Measurements from ENCODE around the gene POU4F3.

DNA sequence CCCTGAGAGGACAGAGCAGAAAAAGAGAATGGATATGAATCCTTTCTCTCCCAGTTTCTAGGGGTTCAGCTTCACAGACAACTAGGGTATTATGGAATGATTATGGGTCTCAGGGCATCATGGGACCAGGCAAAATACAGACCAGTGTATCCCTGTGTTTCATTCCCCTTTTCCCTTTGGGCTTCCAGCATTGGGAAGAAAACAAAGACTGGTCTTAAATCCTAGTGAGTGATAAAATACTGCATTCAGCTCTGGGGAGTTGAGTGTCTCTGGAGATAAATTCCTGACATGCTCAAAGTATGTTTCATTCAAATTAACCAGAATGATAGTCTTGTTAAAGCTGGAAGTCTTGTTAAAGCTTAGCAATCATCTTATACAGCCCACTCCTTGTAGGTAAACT is 2.4 kb upstream of the POU4F3 start:
- TF ChIP-seq, protein P1, sequence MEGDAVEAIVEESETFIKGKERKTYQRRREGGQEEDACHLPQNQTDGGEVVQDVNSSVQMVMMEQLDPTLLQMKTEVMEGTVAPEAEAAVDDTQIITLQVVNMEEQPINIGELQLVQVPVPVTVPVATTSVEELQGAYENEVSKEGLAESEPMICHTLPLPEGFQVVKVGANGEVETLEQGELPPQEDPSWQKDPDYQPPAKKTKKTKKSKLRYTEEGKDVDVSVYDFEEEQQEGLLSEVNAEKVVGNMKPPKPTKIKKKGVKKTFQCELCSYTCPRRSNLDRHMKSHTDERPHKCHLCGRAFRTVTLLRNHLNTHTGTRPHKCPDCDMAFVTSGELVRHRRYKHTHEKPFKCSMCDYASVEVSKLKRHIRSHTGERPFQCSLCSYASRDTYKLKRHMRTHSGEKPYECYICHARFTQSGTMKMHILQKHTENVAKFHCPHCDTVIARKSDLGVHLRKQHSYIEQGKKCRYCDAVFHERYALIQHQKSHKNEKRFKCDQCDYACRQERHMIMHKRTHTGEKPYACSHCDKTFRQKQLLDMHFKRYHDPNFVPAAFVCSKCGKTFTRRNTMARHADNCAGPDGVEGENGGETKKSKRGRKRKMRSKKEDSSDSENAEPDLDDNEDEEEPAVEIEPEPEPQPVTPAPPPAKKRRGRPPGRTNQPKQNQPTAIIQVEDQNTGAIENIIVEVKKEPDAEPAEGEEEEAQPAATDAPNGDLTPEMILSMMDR (IDR thresholded peaks at IDR 0.05; ENCODE audit: low read depth, low read length), result no peak
- no peak for TF ChIP-seq EZH2phosphoT487 (IDR thresholded peaks at IDR 0.05; ENCODE audit: low read depth)
